A549 (cell line): ENCODE measurements around the gene WNT3A. TPM values are rescaled to one million over a fixed set of nuclear protein-coding genes. Genes with fewer than 3 reads are reported as not detected.

Experiments
- ATAC-seq, 2 experiments: fragments of 200-7000 bp in 1 of 2; fragments of >200 bp in 1 of 2; cut with Nextera tagmentation in 1 of 2; cut with Tn5 transposase in 1 of 2; 3 replicates each; pipeline versions ENCODE4 v1.8.0 to v1.9.1; 2018 to 2020; ENCODE audit warnings: mild to moderate bottlenecking in 1 of 2, moderate library complexity in 1 of 2
- CTCF ChIA-PET: fragments of 300-600 bp; sonication (Branson Sonifier 250); formaldehyde crosslinking; extraction: SDS; loops from one replicate; lab custom pipeline; 2021; ENCODE audit warnings: antibody characterized with exemption, inconsistent platforms; lab: Yijun Ruan, JAX
- POLR2A ChIA-PET: fragments of 350-600 bp; formaldehyde crosslinking; extraction: SDS; loops from one replicate; lab custom pipeline; 2021; ENCODE audit warnings: antibody characterized with exemption, inconsistent platforms; lab: Yijun Ruan, JAX
- DNase-seq, 2 experiments: peaks; one replicate each; pipeline versions ENCODE4 v3.0.0 to v3.0.0-alpha.2; 2011 to 2016; ENCODE audit warnings: low read depth in 1 of 2, low spot score in 1 of 2
- FAIRE-seq: peaks from 2 replicates; lab custom pipeline; 2011; peaks lifted over from hg19 to GRCh38; lab: Jason Lieb, UNC
- H3K27ac ChIP-seq, 2 experiments: fragments of >200 bp; sonication (Bioruptor Twin); formaldehyde crosslinking; 3 replicates each; pipeline ENCODE4 v1.5.1; 2016 to 2017
- H3K4me1 ChIP-seq: fragments of >200 bp; sonication (Bioruptor Twin); formaldehyde crosslinking; 3 replicates; pipeline ENCODE4 v1.6.1; 2016
- H3K4me2 ChIP-seq: fragments of >200 bp; sonication (Bioruptor Twin); formaldehyde crosslinking; 3 replicates; pipeline ENCODE4 v1.6.1; 2016
- H3K4me3 ChIP-seq: fragments of >200 bp; sonication (Bioruptor Twin); formaldehyde crosslinking; 3 replicates; pipeline ENCODE4 v1.5.1; 2016
- H3K9me3 ChIP-seq: fragments of >200 bp; sonication (Bioruptor Twin); formaldehyde crosslinking; 3 replicates; pipeline ENCODE4 v1.6.1; 2016
- BCL3 ChIP-seq: fragments of >200 bp; sonication (Bioruptor Twin); formaldehyde crosslinking; IDR thresholded peaks from 3 replicates; pipeline ENCODE4 v1.6.1; 2016
- CBX2 ChIP-seq: fragments of 200-600 bp; sonication (generic); IDR thresholded peaks from 2 replicates; pipeline ENCODE4 v1.6.1; 2016; ENCODE audit warnings: low read depth, mild to moderate bottlenecking, borderline replicate concordance
- CBX8 ChIP-seq: fragments of 200-600 bp; sonication (generic); IDR thresholded peaks from 2 replicates; pipeline ENCODE4 v1.6.1; 2016
- CEBPB ChIP-seq, 2 experiments: fragments of >200 bp in 1 of 2; sonication (Bioruptor Twin) in 1 of 2; formaldehyde crosslinking in 1 of 2; IDR thresholded peaks; 2 replicates each; pipeline ENCODE4 v1.6.1; 2012 to 2016
- EHF ChIP-seq: fragments of 250-450 bp; sonication (Bioruptor Pico); IDR thresholded peaks from 2 replicates; pipeline ENCODE4 v1.5.0; 2020; ENCODE audit warnings: mild to moderate bottlenecking
- EHMT2 ChIP-seq: fragments of 200-600 bp; sonication (generic); IDR thresholded peaks from 2 replicates; pipeline ENCODE4 v1.6.1; 2016; ENCODE audit warnings: antibody characterized with exemption, low read depth, mild to moderate bottlenecking, moderate library complexity
- ESRRA ChIP-seq: fragments of 150-350 bp; IDR thresholded peaks from 2 replicates; pipeline ENCODE4 v1.6.1; 2014; ENCODE audit warnings: mild to moderate bottlenecking, low read length, borderline replicate concordance
- FOXS1 ChIP-seq: fragments of 250-450 bp; sonication (Bioruptor Pico); IDR thresholded peaks from 2 replicates; pipeline ENCODE4 v1.5.0; 2020; ENCODE audit warnings: mild to moderate bottlenecking, moderate library complexity
- GATA3 ChIP-seq: IDR thresholded peaks from 2 replicates; pipeline ENCODE4 v1.6.1; 2012; ENCODE audit warnings: borderline replicate concordance
- HES2 ChIP-seq: fragments of >200 bp; sonication (Bioruptor Twin); formaldehyde crosslinking; IDR thresholded peaks from 2 replicates; pipeline ENCODE4 v1.6.1; 2016
- JUNB ChIP-seq: fragments of >200 bp; sonication (Bioruptor Twin); formaldehyde crosslinking; IDR thresholded peaks from 2 replicates; pipeline ENCODE4 v1.6.1; 2016
- KDM1A ChIP-seq: fragments of 200-600 bp; sonication (generic); IDR thresholded peaks from 2 replicates; pipeline ENCODE4 v1.6.1; 2016; ENCODE audit warnings: low read depth, mild to moderate bottlenecking
- KDM5A ChIP-seq: fragments of 200-600 bp; sonication (generic); IDR thresholded peaks from 2 replicates; pipeline ENCODE4 v1.6.1; 2016; ENCODE audit warnings: antibody characterized with exemption, mild to moderate bottlenecking
- MAFK ChIP-seq: fragments of 450-650 bp; IDR thresholded peaks from 2 replicates; pipeline ENCODE4 v1.6.1; 2014; ENCODE audit not compliant: partially characterized antibody
- MAX ChIP-seq: IDR thresholded peaks from 2 replicates; pipeline ENCODE4 v1.6.1; 2012
- MAZ ChIP-seq: fragments of 150-350 bp; IDR thresholded peaks from 2 replicates; pipeline ENCODE4 v1.6.1; 2014; ENCODE audit warnings: antibody characterized with exemption, low read depth, low read length, borderline replicate concordance
- MYC ChIP-seq: IDR thresholded peaks from 2 replicates; pipeline ENCODE4 v1.6.1; 2012; ENCODE audit warnings: mild to moderate bottlenecking, inconsistent platforms, low read length, improper control_type of control experiment, borderline replicate concordance
- NFE2L2 ChIP-seq: fragments of 150-350 bp; conservative IDR thresholded peaks from 2 replicates; pipeline ENCODE4 v1.6.1; 2014; ENCODE audit warnings: low read length
- NPAS2 ChIP-seq: fragments of 250-450 bp; sonication (Bioruptor Pico); IDR thresholded peaks from 2 replicates; pipeline ENCODE4 v1.8.0; 2022; ENCODE audit warnings: mild to moderate bottlenecking, moderate library complexity, borderline replicate concordance
- NR3C1 ChIP-seq: fragments of >200 bp; sonication (Bioruptor Twin); formaldehyde crosslinking; IDR thresholded peaks from 3 replicates; pipeline ENCODE4 v1.6.1; 2017
- POLR2A ChIP-seq: IDR thresholded peaks from 2 replicates; pipeline ENCODE4 v1.6.1; 2012; ENCODE audit warnings: mild to moderate bottlenecking, low read length
- POLR2AphosphoS2 ChIP-seq: conservative IDR thresholded peaks from 2 replicates; pipeline ENCODE4 v1.6.1; 2012; ENCODE audit warnings: low read length, improper control_type of control experiment, inconsistent platforms
- RAD21 ChIP-seq, 2 experiments: fragments of >200 bp in 1 of 2; sonication (Bioruptor Twin) in 1 of 2; formaldehyde crosslinking in 1 of 2; IDR thresholded peaks in 1 of 2; conservative IDR thresholded peaks in 1 of 2; 2 replicates in 1 of 2; 3 replicates in 1 of 2; pipeline ENCODE4 v1.6.1; 2012 to 2018; ENCODE audit warnings: inconsistent platforms in 1 of 2
- RFX5 ChIP-seq: fragments of 450-650 bp; IDR thresholded peaks from 2 replicates; pipeline ENCODE4 v1.7.1; 2014; ENCODE audit warnings: antibody characterized with exemption, mild to moderate bottlenecking, moderate library complexity
- RNF2 ChIP-seq: fragments of 200-600 bp; sonication (generic); IDR thresholded peaks from 2 replicates; pipeline ENCODE4 v1.6.1; 2016; ENCODE audit warnings: low read depth, mild to moderate bottlenecking, antibody characterized with exemption, moderate library complexity, borderline replicate concordance
- SREBF2 ChIP-seq: fragments of 450-650 bp; IDR thresholded peaks from 2 replicates; pipeline ENCODE4 v1.6.1; 2014; ENCODE audit warnings: mild to moderate bottlenecking, moderate library complexity
- TP53 ChIP-seq: fragments of 250-450 bp; sonication (Bioruptor Pico); IDR thresholded peaks from 2 replicates; pipeline ENCODE4 v1.5.0; 2021; ENCODE audit warnings: mild to moderate bottlenecking, moderate library complexity
- USF2 ChIP-seq: fragments of 450-650 bp; IDR thresholded peaks from 2 replicates; pipeline ENCODE4 v1.6.1; 2014; ENCODE audit warnings: antibody characterized with exemption
- WGBS: methylation state at CpG from one replicate; pipeline ENCODE4 v1.1.6; 2017; ENCODE audit errors: missing lambda C conversion rate; 5-methylcytosine and 5-hydroxymethylcytosine counted together
- polyA plus RNA-seq, 4 experiments: library from polyadenylated mRNA; depleted of rRNA in 3 of 4; stranded (reverse); fragments of >200 nt; fragmentation: RNase III in 1 of 4; extraction: RNeasy Plus Mini Kit Qiagen cat#74134 plus additional on column Dnase treatment in 1 of 4; gene quantifications; 2 replicates in 3 of 4; 3 replicates in 1 of 4; pipeline ENCODE4 v1.2.3, GENCODE V29; 2011 to 2017

WNT3A gene
- polyA plus RNA-seq, 2 of the 4 experiments (the other 2 are of a cell fraction): not detected

- Histone ChIP-seq H3K4me1 (peaks cover 46% of the 10 kb centered on the region), H3K27ac (peak overlapping the region; percentile 93 to 97), H3K9me3 (no peaks in the 10 kb centered on the region), H3K4me3 (peak overlapping the region; percentile 94), H3K4me2 (peak overlapping the region; percentile 97)
- 2% methylated on average over 37 of the region's 79 CpGs for WGBS
- ChIA-PET CTCF (interaction anchor here (1.0 to 2.5 kb wide), 9 partner anchors 10 to 135 kb away, joined by 3 to 6 read pairs (median 3); no protein-coding TSS in a partner anchor), POLR2A (interaction anchor here (0.8 to 1.6 kb wide), 7 partner anchors 8 to 84 kb away, joined by 3 to 9 read pairs (median 4); partner anchors contain the start of gene IBA57)
- DNase-seq (no peak), FAIRE-seq (no peak), ATAC-seq (peak; percentile 26 to 49; a peak in 5 of 6 replicates)
- TF ChIP-seq CBX8 (no peak), KDM1A (no peak), EHF (no peak), RNF2 (no peak), GATA3 (no peak), RFX5 (no peak), KDM5A (no peak), CBX2 (no peak), RAD21 (conservative IDR thresholded peaks at IDR 0.05 in 1 of 2, IDR thresholded peaks at IDR 0.05 in 1 of 2) (no peak), POLR2AphosphoS2 (no peak), MAFK (no peak)
These were observed 76.4 kb downstream of the WNT3A start for GRCh38 chr1:228082918-228083870.

- H3K27ac ChIP-seq: peak overlapping the region; percentile 93 to 97
- peaks cover 53% of the 10 kb centered on the region for H3K4me1 ChIP-seq
- POLR2A ChIA-PET: interaction anchor here (0.8 kb wide), 1 partner anchor 85 kb away, joined by 3 read pairs; no protein-coding TSS in a partner anchor
- ATAC-seq: peak; percentile 4 to 11; a peak in 3 of 6 replicates
- peak overlapping the region; percentile 94 for H3K4me3 ChIP-seq
- DNase-seq: no peak
- peak overlapping the region; percentile 97 for H3K4me2 ChIP-seq
- CTCF ChIA-PET: interaction anchor here (1.0 to 2.5 kb wide), 6 partner anchors 9 to 85 kb away, joined by 3 to 6 read pairs (median 4); no protein-coding TSS in a partner anchor
- TF ChIP-seq MAZ (no peak), MAFK (peak; percentile 38), MAX (peak; percentile 29; the same call in 1 of the 2 replicates)
- no peak for FAIRE-seq
- WGBS: 5% methylated on average over 17 of the region's 17 CpGs
- H3K9me3 ChIP-seq: no peaks in the 10 kb centered on the region
These were observed 77.1 kb downstream of the WNT3A start for GRCh38 chr1:228083871-228084278.

- TF ChIP-seq MYC (no peak), CEBPB (IDR thresholded peaks at IDR 0.05) (peak in 1 of 2 experiments; percentile 53; a peak in 1 of 4 replicates)
- ATAC-seq (no peak), DNase-seq (no peak), FAIRE-seq (no peak)
- 21% methylated on average over 3 of the region's 3 CpGs for WGBS
- no peaks in the 10 kb centered on the region for H3K9me3 ChIP-seq
- H3K27ac ChIP-seq: peak overlapping the region; percentile 93 to 97; a peak in 5 of 6 replicates
- H3K4me3 ChIP-seq: peak overlapping the region; percentile 94
- ChIA-PET CTCF (interaction anchor here (1.0 to 2.5 kb wide), 8 partner anchors 9 to 85 kb away, joined by 3 to 6 read pairs (median 4); no protein-coding TSS in a partner anchor), POLR2A (interaction anchor here (0.8 kb wide), 1 partner anchor 85 kb away, joined by 3 read pairs; no protein-coding TSS in a partner anchor)
- H3K4me2 ChIP-seq: peak overlapping the region; percentile 97
- peaks cover 57% of the 10 kb centered on the region for H3K4me1 ChIP-seq
These were observed 77.5 kb downstream of the WNT3A start for GRCh38 chr1:228084325-228084724.

- Histone ChIP-seq H3K9me3 (no peaks in the 10 kb centered on the region), H3K4me2 (peak overlapping the region; percentile 97), H3K4me1 (peaks cover 61% of the 10 kb centered on the region), H3K27ac (peak overlapping the region in 1 of 2 experiments; percentile 97; a peak in 3 of 6 replicates), H3K4me3 (peak overlapping the region; percentile 94; the same call in 2 of the 3 replicates)
- ChIA-PET POLR2A (no interaction called here), CTCF (interaction anchor here (1.2 to 2.5 kb wide), 7 partner anchors 9 to 86 kb away, joined by 3 to 6 read pairs (median 5); no protein-coding TSS in a partner anchor)
- WGBS: 87% methylated on average over 5 of the region's 5 CpGs
- FAIRE-seq (no peak), ATAC-seq (no peak), DNase-seq (no peak)
- TF ChIP-seq USF2: no peak
- TF ChIP-seq TP53 (CRISPR knock-in tag): no peak
- TF ChIP-seq EHMT2: no peak
- TF ChIP-seq BCL3: no peak
- no peak for TF ChIP-seq HES2
- no peak for TF ChIP-seq NFE2L2
- TF ChIP-seq POLR2A: no peak
- TF ChIP-seq JUNB: no peak
- TF ChIP-seq FOXS1 (CRISPR knock-in tag): no peak
- TF ChIP-seq SREBF2: no peak
- no peak for TF ChIP-seq ESRRA
- no peak for TF ChIP-seq NR3C1
- TF ChIP-seq NPAS2: no peak
These were observed 78.0 kb downstream of the WNT3A start for GRCh38 chr1:228084797-228085196.
